AG09309 (cell line): ENCODE results near the gene TKT.

Source experiments
- DNase-seq: peaks from one replicate; pipeline ENCODE4 v3.0.0-alpha.2; 2010; ENCODE audit warnings: low read depth
- H3K4me3 ChIP-seq: 2 replicates; pipeline ENCODE4 v1.5.1; 2011; ENCODE audit warnings: mild to moderate bottlenecking, low read depth, low read length, moderate library complexity; ENCODE audit not compliant: control insufficient read depth
- CTCF ChIP-seq: IDR thresholded peaks from 2 replicates; pipeline ENCODE4 v1.5.1; 2011; ENCODE audit warnings: mild to moderate bottlenecking, low read depth, low read length, inconsistent platforms; ENCODE audit not compliant: insufficient read depth, control insufficient read depth; ENCODE audit errors: missing control alignments

Gene TKT

GRCh38 chr3:53250453-53250852 is 5.4 kb downstream of the TKT start:
- DNase-seq: no peak
- no peak for TF ChIP-seq CTCF
- H3K4me3 ChIP-seq: no peak overlapping the region

- no peak for DNase-seq
- TF ChIP-seq CTCF: no peak
- no peak overlapping the region for H3K4me3 ChIP-seq
Measured at GRCh38 chr3:53248161-53248560, 7.7 kb downstream of the TKT start.

GRCh38 chr3:53247619-53248018 is 8.2 kb downstream of the TKT start:
- no peak for DNase-seq
- TF ChIP-seq CTCF: no peak
- H3K4me3 ChIP-seq: no peak overlapping the region

GRCh38 chr3:53244271-53244670 is 11.6 kb downstream of the TKT start:
- DNase-seq: no peak
- no peak for TF ChIP-seq CTCF
- no peak overlapping the region for H3K4me3 ChIP-seq

GRCh38 chr3:53243785-53244184 is 12.0 kb downstream of the TKT start:
- no peak for DNase-seq
- TF ChIP-seq CTCF: no peak
- no peak overlapping the region for H3K4me3 ChIP-seq

- H3K4me3 ChIP-seq: no peak overlapping the region
- DNase-seq: no peak
- peak; percentile 4 for TF ChIP-seq CTCF
Measured at GRCh38 chr3:53243165-53243564, 12.7 kb downstream of the TKT start.

- DNase-seq: no peak
- H3K4me3 ChIP-seq: no peak overlapping the region
- no peak for TF ChIP-seq CTCF
Measured at GRCh38 chr3:53242642-53243041, 13.2 kb downstream of the TKT start.
